Globus pallidus (tissue), 1 donor: Measurements from ENCODE around the gene IDE.

Experiments used
- DNase-seq: peaks from one replicate; pipeline ENCODE4 v3.0.0-alpha.2; 2015; ENCODE audit warnings: low spot score

The IDE gene

DNA sequence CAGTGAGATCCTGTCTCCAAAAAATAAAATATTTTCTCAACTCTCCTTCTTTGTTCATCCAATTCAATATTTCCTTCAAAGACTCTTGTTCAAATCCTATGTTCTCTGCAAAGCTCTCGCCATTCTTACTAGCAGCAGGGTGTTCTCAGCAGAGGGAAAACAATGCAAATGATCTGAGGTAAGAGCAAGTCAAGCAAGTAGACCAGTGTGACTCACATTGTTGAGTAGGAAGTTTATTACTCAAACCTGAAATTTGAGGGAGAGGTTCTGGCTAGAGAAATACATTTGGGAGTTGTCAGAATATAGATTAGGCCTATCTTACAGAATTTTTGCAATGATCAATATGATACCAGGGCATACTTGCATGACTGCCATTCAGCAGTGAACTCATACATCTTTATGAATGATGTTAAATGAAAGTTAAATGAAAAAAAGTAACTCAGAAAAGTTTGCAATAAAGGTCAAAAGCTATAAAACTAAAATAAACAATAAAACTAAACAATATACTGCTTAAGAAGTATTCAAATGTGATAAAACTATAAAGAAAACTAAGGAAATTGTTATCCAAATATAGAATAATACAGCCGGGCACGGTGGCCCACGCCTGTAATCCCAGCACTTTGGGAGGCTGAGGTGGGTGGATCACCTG is 5.8 kb downstream of the IDE start:
- DNase-seq, result no peak

GRCh38 chr10:92562424-92562823 is 11.5 kb downstream of the IDE start:
- DNase-seq, result no peak

DNA sequence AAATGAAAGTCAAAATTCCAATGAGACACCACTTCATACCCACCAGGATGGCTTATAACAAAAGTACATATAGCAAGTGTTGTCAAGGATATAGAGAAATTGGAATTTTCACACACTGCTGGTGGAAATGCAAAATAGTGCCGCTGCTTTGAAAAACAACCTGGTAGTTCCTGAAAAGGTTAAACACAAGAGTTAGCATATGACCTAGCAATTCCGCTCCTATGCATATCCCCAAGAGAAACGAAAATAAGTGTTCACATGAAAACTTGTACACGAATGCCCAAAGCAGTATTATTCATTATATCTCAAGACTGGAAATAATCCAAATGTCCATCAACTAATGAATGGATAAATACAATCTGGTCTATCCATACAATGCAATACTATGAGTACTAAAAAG is 14.8 kb downstream of the IDE start:
- DNase-seq, result no peak

GRCh38 chr10:92553959-92554358 is 19.9 kb downstream of the IDE start:
- DNase-seq, result no peak

- no peak for DNase-seq
Measured at GRCh38 chr10:92552310-92552709, 21.6 kb downstream of the IDE start.

DNA sequence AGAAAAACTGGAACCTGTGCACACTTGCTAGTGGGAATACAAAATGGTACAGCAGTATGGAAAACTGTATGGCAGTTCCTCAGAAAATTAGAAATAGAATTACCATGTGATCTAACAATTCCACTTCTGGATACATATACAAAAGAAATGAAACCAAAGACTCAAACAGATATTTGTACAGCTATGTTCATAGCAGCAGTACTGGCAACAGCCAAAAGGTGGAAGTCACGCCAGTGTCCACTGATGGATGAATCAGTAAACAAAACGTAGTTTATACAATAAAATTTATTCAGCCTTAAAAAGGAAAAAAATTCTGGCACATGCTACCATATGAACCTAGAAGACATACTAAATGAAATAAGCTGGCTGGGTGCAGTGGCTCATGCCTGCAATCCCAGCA is 23.0 kb downstream of the IDE start:
- no peak for DNase-seq

GRCh38 chr10:92547676-92548075 is 26.2 kb downstream of the IDE start:
- no peak for DNase-seq

DNA sequence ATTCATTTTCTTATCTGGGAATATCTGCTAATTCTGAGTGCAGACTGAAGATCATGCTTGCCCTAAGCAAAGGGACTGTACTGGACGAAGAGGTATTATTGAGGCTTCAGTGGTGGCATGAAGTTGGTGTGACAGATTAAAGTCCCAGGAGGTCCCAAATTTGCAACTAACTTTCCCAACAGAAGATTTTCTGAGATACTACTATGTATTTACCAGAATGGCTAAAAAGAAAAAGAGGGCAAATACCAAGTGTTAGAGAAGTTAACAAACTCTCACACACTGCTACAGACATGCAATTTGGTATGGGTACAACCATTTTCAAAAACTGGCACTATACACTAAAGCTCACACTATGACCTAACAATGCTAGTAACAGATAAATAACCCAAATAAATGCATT is 28.3 kb downstream of the IDE start:
- no peak for DNase-seq

DNA sequence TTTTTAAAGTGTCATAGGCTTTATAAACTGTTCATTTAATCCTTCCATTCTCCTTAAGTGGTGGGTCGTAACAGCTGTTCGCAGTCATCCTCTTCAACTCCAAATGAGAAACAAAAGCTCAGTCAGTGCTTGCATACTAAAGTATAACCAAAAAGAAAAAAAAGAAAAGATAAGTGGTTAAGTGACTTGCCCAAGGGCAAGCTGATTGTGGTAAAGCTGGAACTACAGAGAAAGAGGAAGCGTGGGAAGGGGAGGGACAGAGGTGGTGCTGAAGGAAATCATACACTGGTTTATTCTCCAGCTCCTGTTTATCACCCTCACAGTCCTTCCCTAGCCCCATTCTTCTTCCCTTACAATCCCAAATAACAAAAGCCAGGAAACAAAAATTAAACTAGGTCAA is 29.6 kb downstream of the IDE start:
- DNase-seq, result no peak

DNA sequence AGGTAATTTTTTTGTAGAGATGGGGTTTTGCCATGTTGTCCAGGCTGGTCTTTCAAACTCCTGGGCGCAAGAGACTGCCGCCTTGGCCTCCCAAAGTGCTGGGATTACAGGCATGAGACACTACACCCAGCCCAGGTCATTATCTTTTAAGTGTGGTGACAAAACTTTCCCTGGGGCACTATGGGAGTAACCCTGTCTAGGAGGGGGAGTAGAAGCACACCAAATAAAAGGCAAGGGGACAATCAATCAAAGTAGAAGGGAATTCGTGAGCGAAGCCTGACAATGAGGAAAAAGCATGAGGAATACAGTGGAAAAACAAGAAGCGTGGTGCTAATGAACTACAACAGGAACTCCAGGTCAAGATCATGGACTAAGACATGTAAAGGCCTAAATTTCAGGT is 31.4 kb downstream of the IDE start:
- DNase-seq, result no peak

DNA sequence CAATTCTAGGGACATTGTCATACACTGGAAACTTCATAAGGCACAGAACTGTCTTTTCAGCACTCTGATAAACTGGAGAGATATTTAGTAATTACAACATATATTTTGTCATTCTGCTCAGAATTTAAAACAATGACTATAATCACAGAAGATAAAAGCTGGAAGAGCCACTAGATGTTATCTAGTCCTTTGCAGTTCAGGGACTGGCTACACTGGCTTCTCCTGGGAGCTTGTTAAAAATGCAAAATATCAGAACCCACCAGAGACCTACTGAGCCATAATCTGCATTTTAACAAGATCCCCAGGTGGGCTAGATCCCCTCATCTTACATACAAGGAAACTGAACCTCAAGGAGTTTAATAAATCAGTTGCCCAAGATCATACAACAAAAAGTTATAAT is 32.3 kb downstream of the IDE start:
- no peak for DNase-seq

DNA sequence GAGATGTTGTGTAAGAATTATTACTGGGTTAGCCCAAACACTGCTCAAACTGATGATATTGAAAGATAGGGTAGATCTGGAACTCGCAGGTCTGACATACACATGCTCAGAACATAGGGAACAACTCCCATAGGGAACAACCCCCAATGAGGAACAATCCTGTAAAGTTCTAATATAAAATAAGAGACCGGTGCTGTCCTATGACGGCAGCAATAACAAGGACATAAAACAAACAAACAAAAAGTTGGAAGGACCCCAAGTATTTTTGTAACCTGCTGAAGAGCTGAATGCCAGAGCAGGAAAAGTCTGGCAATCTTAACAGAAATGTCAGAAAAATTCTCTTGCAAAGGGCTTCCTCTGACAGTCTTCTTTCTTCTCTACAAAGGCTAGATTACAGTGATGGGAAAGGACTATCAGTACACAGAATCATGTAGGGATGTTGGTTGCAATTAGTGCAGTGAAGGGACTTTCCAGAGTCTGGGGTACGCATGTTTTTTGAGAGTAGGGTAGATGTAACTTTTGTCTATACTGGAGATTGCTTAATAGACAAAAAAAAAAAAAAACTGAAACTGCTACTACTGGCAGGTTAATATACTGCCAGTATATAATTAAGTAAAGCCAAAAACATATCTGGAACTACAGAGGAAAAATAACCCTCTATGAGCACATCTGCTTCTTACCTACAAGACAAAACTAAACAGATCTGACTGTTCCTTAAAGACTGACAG is 35.5 kb downstream of the IDE start:
- DNase-seq, result no peak

GRCh38 chr10:92530891-92531535 is 42.9 kb downstream of the IDE start:
- no peak for DNase-seq

DNA sequence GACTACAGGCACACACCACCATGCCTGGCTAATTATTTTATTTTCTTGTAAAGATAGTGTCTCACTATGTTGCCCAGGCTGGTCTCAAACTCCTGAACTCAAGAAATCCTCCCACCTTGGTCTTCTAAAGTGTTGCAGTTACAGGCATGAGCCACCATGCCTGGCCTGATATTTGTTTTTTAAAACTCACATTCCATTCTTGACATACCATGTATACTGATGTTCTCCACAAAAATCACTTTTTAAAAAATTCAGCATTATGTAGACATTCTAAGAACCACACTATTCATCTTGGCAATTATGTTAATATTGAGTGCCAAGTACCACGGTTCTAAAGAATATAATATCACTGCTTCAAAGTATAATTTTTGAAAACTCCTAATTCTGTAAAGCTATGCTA is 43.5 kb downstream of the IDE start:
- DNase-seq, result no peak

- no peak for DNase-seq
Measured at GRCh38 chr10:92527716-92528115, 46.2 kb downstream of the IDE start.

GRCh38 chr10:92523639-92524038 is 50.3 kb downstream of the IDE start:
- no peak for DNase-seq

- peak; percentile 73 for DNase-seq
Measured at GRCh38 chr10:92517034-92517655, 56.7 kb downstream of the IDE start.

GRCh38 chr10:92508866-92509265 is 65.0 kb downstream of the IDE start:
- DNase-seq, result no peak

DNA sequence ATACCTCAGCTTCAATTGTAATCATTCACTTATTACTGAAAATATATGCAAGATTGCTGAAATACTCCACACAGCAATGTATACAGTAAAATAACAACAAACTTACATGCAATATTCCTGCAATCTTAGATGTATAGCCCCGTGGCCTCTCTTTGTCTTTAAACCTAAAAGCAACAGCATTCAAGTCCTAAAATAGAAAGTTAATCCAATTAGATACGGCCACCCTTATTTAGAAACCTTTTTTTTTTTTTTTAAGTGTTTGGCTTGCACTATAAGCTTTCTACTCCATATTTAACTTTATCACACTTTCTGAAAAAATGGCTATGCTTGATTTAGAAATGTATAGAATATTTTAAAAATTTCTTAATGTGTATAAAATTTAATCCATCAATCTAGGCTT is 67.6 kb downstream of the IDE start:
- DNase-seq, result no peak

- DNase-seq, result no peak
Measured at GRCh38 chr10:92505044-92505443, 68.8 kb downstream of the IDE start.

- DNase-seq, result no peak
Measured at GRCh38 chr10:92502296-92502808, 71.5 kb downstream of the IDE start.

- no peak for DNase-seq
Measured at GRCh38 chr10:92493362-92493761, 80.5 kb downstream of the IDE start.

DNA sequence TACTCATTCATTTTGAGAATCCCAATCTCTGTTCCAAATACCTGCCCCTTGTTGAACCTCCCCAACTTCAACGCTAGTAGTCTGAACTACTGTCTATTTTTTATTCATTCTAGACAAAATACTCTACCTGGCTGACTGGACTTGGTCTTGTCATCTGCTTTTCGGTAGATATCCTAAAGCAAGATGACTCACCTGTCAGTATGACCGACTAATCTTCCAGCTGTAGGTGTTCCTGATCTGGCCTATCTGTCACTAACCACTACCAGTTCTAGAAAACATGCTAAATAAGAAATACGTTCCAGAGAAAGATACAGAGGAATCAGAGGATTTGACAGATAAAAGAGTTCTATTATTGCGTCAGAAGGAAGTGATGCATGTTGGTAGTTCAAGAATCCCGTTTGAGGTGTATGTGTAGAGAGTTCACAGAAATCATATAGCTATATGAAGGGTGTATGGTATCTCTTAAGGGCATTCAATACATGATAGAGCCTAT is 81.1 kb downstream of the IDE start:
- DNase-seq, result no peak
